A673 (cell line): Measurements from ENCODE around the gene SCARB1. TPM values are rescaled to one million over a fixed set of nuclear protein-coding genes. Genes with fewer than 3 reads are reported as not detected.

Experiments
- BruUV-seq: library from RNA; stranded (reverse); fragments of 400-500 nt; replicated peaks from 2 replicates; lab custom pipeline; 2021; lab: Mats Ljungman, UMichigan
- CTCF ChIA-PET: fragments of 300-600 bp; sonication (Branson Sonifier 250); formaldehyde crosslinking; loops from one replicate; lab custom pipeline; 2022; ENCODE audit warnings: antibody characterized with exemption; lab: Charles Lee
- POLR2A ChIA-PET: fragments of 300-600 bp; sonication (Branson Sonifier 250); formaldehyde crosslinking; loops from one replicate; lab custom pipeline; 2022; ENCODE audit warnings: antibody characterized with exemption; ENCODE audit not compliant: low non-redundant PET; lab: Charles Lee
- DNase-seq: peaks from one replicate; pipeline ENCODE4 v3.0.0-alpha.2; 2015; ENCODE audit warnings: low spot score
- H3K27ac ChIP-seq: fragments of 200-600 bp; sonication (generic); 2 replicates; pipeline ENCODE4 v1.5.1; 2016; ENCODE audit warnings: mixed run types, low read depth, mild to moderate bottlenecking, mixed read lengths, antibody characterized with exemption, low read length; ENCODE audit not compliant: poor library complexity, severe bottlenecking
- H3K27me3 ChIP-seq: fragments of 200-600 bp; sonication (generic); replicated peaks from 2 replicates; pipeline ENCODE4 v1.6.1; 2017; ENCODE audit warnings: mixed run types, low read depth, mild to moderate bottlenecking, mixed read lengths, antibody characterized with exemption, low read length; ENCODE audit not compliant: insufficient read depth, poor library complexity
- H3K36me3 ChIP-seq: fragments of 200-600 bp; sonication (generic); 2 replicates; pipeline ENCODE4 v1.6.1; 2016; ENCODE audit warnings: mixed run types, mild to moderate bottlenecking, mixed read lengths, antibody characterized with exemption, low read length; ENCODE audit not compliant: insufficient read depth, poor library complexity, severe bottlenecking
- H3K4me1 ChIP-seq: fragments of 200-600 bp; sonication (generic); 2 replicates; pipeline ENCODE4 v1.6.1; 2017; ENCODE audit warnings: mixed run types, mild to moderate bottlenecking, mixed read lengths, antibody characterized with exemption, low read length; ENCODE audit not compliant: insufficient read depth, poor library complexity, severe bottlenecking
- H3K4me3 ChIP-seq: fragments of 200-600 bp; sonication (generic); 2 replicates; pipeline ENCODE4 v1.5.1; 2016; ENCODE audit warnings: low read depth, mixed run types, mild to moderate bottlenecking, mixed read lengths, low read length; ENCODE audit not compliant: poor library complexity, severe bottlenecking
- H3K9me3 ChIP-seq: fragments of 200-600 bp; sonication (generic); 2 replicates; pipeline ENCODE4 v1.6.1; 2016; ENCODE audit warnings: mixed run types, low read depth, mild to moderate bottlenecking, mixed read lengths, antibody characterized with exemption, low read length; ENCODE audit not compliant: poor library complexity, severe bottlenecking
- CTCF ChIP-seq: fragments of 300-800, 200-600 bp; sonication (generic); conservative IDR thresholded peaks from 2 replicates; pipeline ENCODE4 v1.5.1; 2017; ENCODE audit warnings: low read depth, mild to moderate bottlenecking, antibody characterized with exemption, low read length, moderate library complexity, mixed read lengths
- EZH2 ChIP-seq: fragments of 200-600 bp; sonication (generic); IDR thresholded peaks from 2 replicates; pipeline ENCODE4 v1.6.1; 2017; ENCODE audit warnings: borderline replicate concordance, low read depth, mild to moderate bottlenecking, mixed read lengths, antibody characterized with exemption, low read length; ENCODE audit not compliant: poor library complexity, severe bottlenecking
- intact Hi-C: fragments of 100-400 bp; cut with micrococcal nuclease; formaldehyde crosslinking; loops from one replicate; pipeline ENCODE4 v1.10.0; 2022; ENCODE audit not compliant: unreplicated experiment
- total RNA-seq: library from RNA; stranded (reverse); gene quantifications from 2 replicates; pipeline ENCODE4 v1.2.3, GENCODE V29; 2021

Gene SCARB1
- total RNA-seq, 1 experiment from 2014 or later = 74.6 TPM

GRCh38 chr12:124745891-124746570 is 117.6 kb downstream of the SCARB1 start:
- Histone ChIP-seq H3K4me1 (peaks cover 16% of the 10 kb centered on the region), H3K36me3 (no peaks in the 10 kb centered on the region), H3K4me3 (peak overlapping the region; percentile 10), H3K9me3 (no peaks in the 10 kb centered on the region), H3K27me3 (no peaks in the 10 kb centered on the region), H3K27ac (peak overlapping the region; percentile 83)
- BruUV-seq = no TSS peak
- ChIA-PET POLR2A (no interaction called here), CTCF (interaction anchor here (0.5 kb wide), 1 partner anchor 357 kb away, joined by 5 read pairs; no protein-coding TSS in a partner anchor)
- DNase-seq = peak; percentile 95
- intact Hi-C loops = no loop called here
- no peak for TF ChIP-seq CTCF
- TF ChIP-seq EZH2 = no peak

GRCh38 chr12:124745465-124745890 is 118.2 kb downstream of the SCARB1 start:
- no peak for DNase-seq
- CTCF ChIA-PET = interaction anchor here (0.5 kb wide), 1 partner anchor 357 kb away, joined by 5 read pairs; no protein-coding TSS in a partner anchor
- H3K4me1 ChIP-seq = peaks cover 16% of the 10 kb centered on the region
- no TSS peak for BruUV-seq
- peak overlapping the region; percentile 83 for H3K27ac ChIP-seq
- no peaks in the 10 kb centered on the region for H3K27me3 ChIP-seq
- H3K36me3 ChIP-seq = no peaks in the 10 kb centered on the region
- H3K4me3 ChIP-seq = peak overlapping the region; percentile 10
- TF ChIP-seq CTCF (no peak), EZH2 (no peak)
- POLR2A ChIA-PET = no interaction called here
- no peaks in the 10 kb centered on the region for H3K9me3 ChIP-seq
- intact Hi-C loops = no loop called here

- TF ChIP-seq EZH2 = no peak
- H3K36me3 ChIP-seq = no peaks in the 10 kb centered on the region
- H3K9me3 ChIP-seq = no peaks in the 10 kb centered on the region
- H3K4me3 ChIP-seq = no peak overlapping the region
- peaks cover 16% of the 10 kb centered on the region for H3K4me1 ChIP-seq
- H3K27me3 ChIP-seq = no peaks in the 10 kb centered on the region
- H3K27ac ChIP-seq = peak overlapping the region; percentile 83
- intact Hi-C loops = no loop called here
- DNase-seq = peak; percentile 56
- ChIA-PET POLR2A (interaction anchor here (0.6 kb wide), 1 partner anchor 500 kb away, joined by 3 read pairs; no protein-coding TSS in a partner anchor), CTCF (interaction anchor here (0.6 kb wide), 1 partner anchor 710 kb away, joined by 4 read pairs; no protein-coding TSS in a partner anchor)
- BruUV-seq = no TSS peak
These were observed 118.8 kb downstream of the SCARB1 start for GRCh38 chr12:124744659-124745464.
